GM23338 (cell line): ENCODE data around the gene WNT4. TPM values are rescaled to one million over a fixed set of nuclear protein-coding genes. Genes with fewer than 3 reads are reported as not detected.

Experiments
- ATAC-seq: fragments of 200-7000 bp; cut with Tn5 transposase; 3 replicates; pipeline ENCODE4 v1.9.1; 2020
- DNase-seq: peaks from one replicate; pipeline ENCODE4 v3.0.0-alpha.2; 2015; ENCODE audit warnings: low spot score
- H2AFZ ChIP-seq: fragments of 200-600 bp; sonication (generic); 2 replicates; pipeline ENCODE4 v1.8.0; 2016; ENCODE audit warnings: antibody characterized with exemption, mild to moderate bottlenecking, moderate library complexity
- H3F3A ChIP-seq: fragments of 200-600 bp; sonication (generic); replicated peaks from 2 replicates; pipeline ENCODE4 v1.8.0; 2017; ENCODE audit warnings: antibody characterized with exemption, mixed run types, low read depth
- H3K27ac ChIP-seq: fragments of 200-600 bp; sonication (generic); 2 replicates; pipeline ENCODE4 v1.6.1; 2016; ENCODE audit warnings: low read depth
- H3K27me3 ChIP-seq: fragments of 200-600 bp; sonication (generic); 2 replicates; pipeline ENCODE4 v1.8.0; 2016; ENCODE audit warnings: mild to moderate bottlenecking, mixed run types, moderate library complexity; ENCODE audit not compliant: insufficient read depth
- H3K36me3 ChIP-seq: fragments of 200-600 bp; sonication (generic); 2 replicates; pipeline ENCODE4 v1.8.0; 2016; ENCODE audit warnings: mild to moderate bottlenecking; ENCODE audit not compliant: insufficient read depth
- H3K4me1 ChIP-seq: fragments of 200-600 bp; sonication (generic); 2 replicates; pipeline ENCODE4 v1.8.0; 2016; ENCODE audit warnings: mild to moderate bottlenecking, moderate library complexity; ENCODE audit not compliant: insufficient read depth
- H3K4me2 ChIP-seq: fragments of 200-600 bp; sonication (generic); 2 replicates; pipeline ENCODE4 v1.7.1; 2017; ENCODE audit warnings: mixed run types
- H3K4me3 ChIP-seq: fragments of 200-600 bp; sonication (generic); 2 replicates; pipeline ENCODE4 v1.6.1; 2016; ENCODE audit warnings: mixed run types
- H3K79me2 ChIP-seq: fragments of 200-600 bp; sonication (generic); replicated peaks from 2 replicates; pipeline ENCODE4 v1.8.0; 2017; ENCODE audit warnings: mild to moderate bottlenecking; ENCODE audit not compliant: insufficient read depth
- H3K9me2 ChIP-seq: fragments of 200-600 bp; sonication (generic); 2 replicates; pipeline ENCODE4 v1.8.0; 2017; ENCODE audit not compliant: insufficient read depth
- H4K20me1 ChIP-seq: fragments of 200-600 bp; sonication (generic); replicated peaks from 2 replicates; pipeline ENCODE4 v1.8.0; 2017; ENCODE audit warnings: mild to moderate bottlenecking; ENCODE audit not compliant: insufficient read depth
- H3K27ac Mint-ChIP-seq: 2 replicates; pipeline ENCODE4 v1.8.0; 2020; ENCODE audit warnings: inconsistent platforms, mild to moderate bottlenecking, moderate library complexity, mixed read lengths
- H3K27me3 Mint-ChIP-seq: 3 replicates; pipeline ENCODE4 v1.8.0; 2022; ENCODE audit warnings: low read depth, mild to moderate bottlenecking, moderate library complexity, mixed read lengths, inconsistent platforms; ENCODE audit not compliant: insufficient read depth, poor library complexity
- H3K36me3 Mint-ChIP-seq: 3 replicates; pipeline ENCODE4 v1.8.0; 2021; ENCODE audit warnings: low read depth, mild to moderate bottlenecking, inconsistent platforms, moderate library complexity, mixed read lengths
- H3K4me1 Mint-ChIP-seq: 3 replicates; pipeline ENCODE4 v1.8.0; 2020; ENCODE audit warnings: mild to moderate bottlenecking, inconsistent platforms, mixed read lengths
- H3K4me3 Mint-ChIP-seq: 3 replicates; pipeline ENCODE4 v1.8.0; 2021; ENCODE audit warnings: moderate library complexity, mild to moderate bottlenecking, inconsistent platforms, mixed read lengths
- H3K9me3 Mint-ChIP-seq: 3 replicates; pipeline ENCODE4 v1.8.0; 2020; ENCODE audit warnings: moderate library complexity, mild to moderate bottlenecking, inconsistent platforms, mixed read lengths
- CREB1 ChIP-seq: fragments of 250-450 bp; sonication (Bioruptor Pico); IDR thresholded peaks from 2 replicates; pipeline ENCODE4 v1.5.0; 2020; ENCODE audit warnings: low read depth, mild to moderate bottlenecking, moderate library complexity
- JUNB ChIP-seq: IDR thresholded peaks from one replicate; pipeline ENCODE4 v1.6.1; 2016; ENCODE audit warnings: antibody characterized with exemption; ENCODE audit not compliant: unreplicated experiment
- POLR2AphosphoS5 ChIP-seq: IDR thresholded peaks from 2 replicates; pipeline ENCODE4 v1.6.1; 2016; ENCODE audit warnings: antibody characterized with exemption, low read depth
- STAT1 ChIP-seq: IDR thresholded peaks from one replicate; pipeline ENCODE4 v1.6.1; 2016; ENCODE audit warnings: antibody characterized with exemption; ENCODE audit not compliant: unreplicated experiment
- ZNF114 ChIP-seq: fragments of 250-450 bp; sonication (Bioruptor Pico); IDR thresholded peaks from 2 replicates; pipeline ENCODE4 v1.5.0; 2020; ENCODE audit warnings: mild to moderate bottlenecking, moderate library complexity
- polyA plus RNA-seq: library from polyadenylated mRNA; unstranded; fragments of >200 nt; fragmentation: Nextera tagmentation; extraction: Ambion mirVana; gene quantifications from 2 replicates; pipeline ENCODE4 v1.2.1, GENCODE V29; 2016
- total RNA-seq: library from RNA; depleted of rRNA; stranded (reverse); fragments of >200 nt; shearing (Covaris generic); gene quantifications from 2 replicates; pipeline ENCODE4 v1.2.3, GENCODE V29; 2014
- TF ChIP-seq, protein P1 (sequence below), 2 experiments: fragments of 200-600 bp in 1 of 2; sonication (generic) in 1 of 2; conservative IDR thresholded peaks; 2 replicates each; pipeline versions ENCODE4 v1.5.1 to v1.6.1; 2016 to 2017; ENCODE audit warnings: antibody characterized with exemption in 2 of 2, low read depth in 2 of 2, mild to moderate bottlenecking in 2 of 2, moderate library complexity in 1 of 2
- TF ChIP-seq, protein P2 (sequence below): fragments of 250-450 bp; sonication (Bioruptor Pico); IDR thresholded peaks from 2 replicates; pipeline ENCODE4 v1.5.0; 2020; ENCODE audit warnings: mild to moderate bottlenecking, moderate library complexity

The WNT4 gene
- total and polyA plus RNA-seq, 2 experiments from 2014 or later, result 0.59 to 0.79 TPM

DNA sequence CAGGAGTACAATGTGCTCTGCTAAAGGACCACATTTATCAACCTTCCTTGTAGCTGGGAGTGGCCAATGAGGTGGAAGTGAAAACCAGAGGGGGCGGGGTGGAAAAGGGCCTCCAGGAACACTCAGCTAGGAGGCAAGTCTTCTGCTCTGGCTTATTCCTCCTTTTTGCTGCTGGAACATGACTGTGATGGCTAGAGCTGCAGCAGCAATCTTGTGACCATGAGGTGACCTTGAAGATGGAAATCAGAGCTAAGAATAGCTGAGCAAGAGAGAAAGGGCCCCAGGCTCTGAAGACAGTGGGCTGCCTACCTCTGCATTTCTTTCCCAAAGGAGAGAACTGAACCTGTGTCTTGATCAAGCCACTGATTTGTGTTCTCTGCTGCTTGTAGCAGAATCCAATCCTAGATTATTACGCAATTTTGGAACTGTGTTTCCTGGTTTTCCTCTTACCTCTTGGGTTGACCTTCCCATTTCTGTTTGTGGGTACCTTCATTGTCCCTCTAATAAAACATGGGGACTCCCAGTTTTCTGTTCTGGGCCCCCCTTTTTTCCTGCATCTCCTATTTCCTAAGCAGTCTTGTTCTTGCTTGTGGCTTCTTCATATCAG, 36.4 kb upstream of the WNT4 start:
- Histone ChIP-seq H3K4me1 (no peaks in the 10 kb centered on the region), H4K20me1 (no peaks in the 10 kb centered on the region), H3K79me2 (no peaks in the 10 kb centered on the region), H3F3A (no peaks in the 10 kb centered on the region), H2AFZ (no peak overlapping the region), H3K4me2 (no peak overlapping the region), H3K4me3 (no peak overlapping the region), H3K27ac (no peak overlapping the region), H3K9me2 (no peaks in the 10 kb centered on the region), H3K36me3 (no peaks in the 10 kb centered on the region), H3K27me3 (no peaks in the 10 kb centered on the region)
- H3K27ac Mint-ChIP-seq, result no peak overlapping the region
- DNase-seq, result no peak
- H3K9me3 Mint-ChIP-seq, result peaks cover under 1% of the 10 kb centered on the region; the same call in 1 of the 3 replicates
- TF ChIP-seq JUNB (no peak), POLR2AphosphoS5 (no peak), ZNF114 (CRISPR knock-in tag) (no peak)
- TF ChIP-seq, protein P1, sequence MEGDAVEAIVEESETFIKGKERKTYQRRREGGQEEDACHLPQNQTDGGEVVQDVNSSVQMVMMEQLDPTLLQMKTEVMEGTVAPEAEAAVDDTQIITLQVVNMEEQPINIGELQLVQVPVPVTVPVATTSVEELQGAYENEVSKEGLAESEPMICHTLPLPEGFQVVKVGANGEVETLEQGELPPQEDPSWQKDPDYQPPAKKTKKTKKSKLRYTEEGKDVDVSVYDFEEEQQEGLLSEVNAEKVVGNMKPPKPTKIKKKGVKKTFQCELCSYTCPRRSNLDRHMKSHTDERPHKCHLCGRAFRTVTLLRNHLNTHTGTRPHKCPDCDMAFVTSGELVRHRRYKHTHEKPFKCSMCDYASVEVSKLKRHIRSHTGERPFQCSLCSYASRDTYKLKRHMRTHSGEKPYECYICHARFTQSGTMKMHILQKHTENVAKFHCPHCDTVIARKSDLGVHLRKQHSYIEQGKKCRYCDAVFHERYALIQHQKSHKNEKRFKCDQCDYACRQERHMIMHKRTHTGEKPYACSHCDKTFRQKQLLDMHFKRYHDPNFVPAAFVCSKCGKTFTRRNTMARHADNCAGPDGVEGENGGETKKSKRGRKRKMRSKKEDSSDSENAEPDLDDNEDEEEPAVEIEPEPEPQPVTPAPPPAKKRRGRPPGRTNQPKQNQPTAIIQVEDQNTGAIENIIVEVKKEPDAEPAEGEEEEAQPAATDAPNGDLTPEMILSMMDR (conservative IDR thresholded peaks at IDR 0.05; ENCODE audit: low read depth in 2 of 2), result no peak
- ATAC-seq, result no peak
- no peaks in the 10 kb centered on the region for H3K36me3 Mint-ChIP-seq
- peaks cover 3% of the 10 kb centered on the region for H3K27me3 Mint-ChIP-seq
- peaks cover 5% of the 10 kb centered on the region; the same call in 2 of the 3 replicates for H3K4me1 Mint-ChIP-seq
- no peak overlapping the region for H3K4me3 Mint-ChIP-seq

DNA sequence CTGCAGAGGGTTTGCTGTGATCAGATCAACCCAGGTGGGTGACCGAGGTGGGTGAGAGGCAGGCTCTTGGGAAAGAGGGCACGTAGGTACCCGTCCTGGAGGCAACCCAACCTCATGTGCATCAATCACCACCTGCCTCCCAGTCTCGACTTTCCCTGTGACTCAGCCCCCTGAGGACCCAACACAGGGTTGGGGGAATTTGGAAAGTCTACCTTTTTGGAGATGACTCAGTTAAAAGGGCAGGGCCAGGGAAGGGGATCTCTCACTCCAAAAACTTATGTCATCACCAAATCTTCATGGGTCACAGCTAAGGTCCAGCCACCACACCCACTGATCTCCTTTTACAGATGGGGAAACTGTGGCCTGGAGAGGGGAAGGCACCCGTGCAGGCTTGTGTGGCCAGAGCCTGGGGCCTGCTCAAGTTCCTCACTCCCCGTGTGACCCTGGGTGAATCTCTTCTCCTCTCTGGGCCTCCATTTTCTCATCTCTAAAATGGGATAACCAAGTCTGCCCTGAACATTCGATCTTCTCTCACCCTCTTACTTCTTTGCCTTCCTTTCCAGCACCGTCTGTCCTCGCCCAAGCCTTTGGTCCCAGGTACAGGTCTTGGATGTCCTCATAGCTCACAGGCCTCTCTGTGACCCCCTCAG, 34.6 kb upstream of the WNT4 start:
- ATAC-seq, result no peak
- H3K27ac Mint-ChIP-seq, result no peak overlapping the region
- no peak for DNase-seq
- H4K20me1 ChIP-seq, result no peaks in the 10 kb centered on the region
- peaks cover 6% of the 10 kb centered on the region for H3K27me3 Mint-ChIP-seq
- peaks cover 3% of the 10 kb centered on the region; the same call in 1 of the 3 replicates for H3K9me3 Mint-ChIP-seq
- H3K4me1 Mint-ChIP-seq, result peaks cover 5% of the 10 kb centered on the region; the same call in 1 of the 3 replicates
- no peak overlapping the region for H2AFZ ChIP-seq
- no peak overlapping the region for H3K4me2 ChIP-seq
- H3K36me3 ChIP-seq, result no peaks in the 10 kb centered on the region
- no peak overlapping the region for H3K4me3 Mint-ChIP-seq
- no peaks in the 10 kb centered on the region for H3K27me3 ChIP-seq
- H3K27ac ChIP-seq, result no peak overlapping the region
- no peaks in the 10 kb centered on the region for H3K9me2 ChIP-seq
- no peaks in the 10 kb centered on the region for H3F3A ChIP-seq
- H3K79me2 ChIP-seq, result no peaks in the 10 kb centered on the region
- no peak overlapping the region for H3K4me3 ChIP-seq
- no peaks in the 10 kb centered on the region for H3K4me1 ChIP-seq
- no peaks in the 10 kb centered on the region for H3K36me3 Mint-ChIP-seq
- TF ChIP-seq POLR2AphosphoS5, result no peak
- TF ChIP-seq, protein P2, sequence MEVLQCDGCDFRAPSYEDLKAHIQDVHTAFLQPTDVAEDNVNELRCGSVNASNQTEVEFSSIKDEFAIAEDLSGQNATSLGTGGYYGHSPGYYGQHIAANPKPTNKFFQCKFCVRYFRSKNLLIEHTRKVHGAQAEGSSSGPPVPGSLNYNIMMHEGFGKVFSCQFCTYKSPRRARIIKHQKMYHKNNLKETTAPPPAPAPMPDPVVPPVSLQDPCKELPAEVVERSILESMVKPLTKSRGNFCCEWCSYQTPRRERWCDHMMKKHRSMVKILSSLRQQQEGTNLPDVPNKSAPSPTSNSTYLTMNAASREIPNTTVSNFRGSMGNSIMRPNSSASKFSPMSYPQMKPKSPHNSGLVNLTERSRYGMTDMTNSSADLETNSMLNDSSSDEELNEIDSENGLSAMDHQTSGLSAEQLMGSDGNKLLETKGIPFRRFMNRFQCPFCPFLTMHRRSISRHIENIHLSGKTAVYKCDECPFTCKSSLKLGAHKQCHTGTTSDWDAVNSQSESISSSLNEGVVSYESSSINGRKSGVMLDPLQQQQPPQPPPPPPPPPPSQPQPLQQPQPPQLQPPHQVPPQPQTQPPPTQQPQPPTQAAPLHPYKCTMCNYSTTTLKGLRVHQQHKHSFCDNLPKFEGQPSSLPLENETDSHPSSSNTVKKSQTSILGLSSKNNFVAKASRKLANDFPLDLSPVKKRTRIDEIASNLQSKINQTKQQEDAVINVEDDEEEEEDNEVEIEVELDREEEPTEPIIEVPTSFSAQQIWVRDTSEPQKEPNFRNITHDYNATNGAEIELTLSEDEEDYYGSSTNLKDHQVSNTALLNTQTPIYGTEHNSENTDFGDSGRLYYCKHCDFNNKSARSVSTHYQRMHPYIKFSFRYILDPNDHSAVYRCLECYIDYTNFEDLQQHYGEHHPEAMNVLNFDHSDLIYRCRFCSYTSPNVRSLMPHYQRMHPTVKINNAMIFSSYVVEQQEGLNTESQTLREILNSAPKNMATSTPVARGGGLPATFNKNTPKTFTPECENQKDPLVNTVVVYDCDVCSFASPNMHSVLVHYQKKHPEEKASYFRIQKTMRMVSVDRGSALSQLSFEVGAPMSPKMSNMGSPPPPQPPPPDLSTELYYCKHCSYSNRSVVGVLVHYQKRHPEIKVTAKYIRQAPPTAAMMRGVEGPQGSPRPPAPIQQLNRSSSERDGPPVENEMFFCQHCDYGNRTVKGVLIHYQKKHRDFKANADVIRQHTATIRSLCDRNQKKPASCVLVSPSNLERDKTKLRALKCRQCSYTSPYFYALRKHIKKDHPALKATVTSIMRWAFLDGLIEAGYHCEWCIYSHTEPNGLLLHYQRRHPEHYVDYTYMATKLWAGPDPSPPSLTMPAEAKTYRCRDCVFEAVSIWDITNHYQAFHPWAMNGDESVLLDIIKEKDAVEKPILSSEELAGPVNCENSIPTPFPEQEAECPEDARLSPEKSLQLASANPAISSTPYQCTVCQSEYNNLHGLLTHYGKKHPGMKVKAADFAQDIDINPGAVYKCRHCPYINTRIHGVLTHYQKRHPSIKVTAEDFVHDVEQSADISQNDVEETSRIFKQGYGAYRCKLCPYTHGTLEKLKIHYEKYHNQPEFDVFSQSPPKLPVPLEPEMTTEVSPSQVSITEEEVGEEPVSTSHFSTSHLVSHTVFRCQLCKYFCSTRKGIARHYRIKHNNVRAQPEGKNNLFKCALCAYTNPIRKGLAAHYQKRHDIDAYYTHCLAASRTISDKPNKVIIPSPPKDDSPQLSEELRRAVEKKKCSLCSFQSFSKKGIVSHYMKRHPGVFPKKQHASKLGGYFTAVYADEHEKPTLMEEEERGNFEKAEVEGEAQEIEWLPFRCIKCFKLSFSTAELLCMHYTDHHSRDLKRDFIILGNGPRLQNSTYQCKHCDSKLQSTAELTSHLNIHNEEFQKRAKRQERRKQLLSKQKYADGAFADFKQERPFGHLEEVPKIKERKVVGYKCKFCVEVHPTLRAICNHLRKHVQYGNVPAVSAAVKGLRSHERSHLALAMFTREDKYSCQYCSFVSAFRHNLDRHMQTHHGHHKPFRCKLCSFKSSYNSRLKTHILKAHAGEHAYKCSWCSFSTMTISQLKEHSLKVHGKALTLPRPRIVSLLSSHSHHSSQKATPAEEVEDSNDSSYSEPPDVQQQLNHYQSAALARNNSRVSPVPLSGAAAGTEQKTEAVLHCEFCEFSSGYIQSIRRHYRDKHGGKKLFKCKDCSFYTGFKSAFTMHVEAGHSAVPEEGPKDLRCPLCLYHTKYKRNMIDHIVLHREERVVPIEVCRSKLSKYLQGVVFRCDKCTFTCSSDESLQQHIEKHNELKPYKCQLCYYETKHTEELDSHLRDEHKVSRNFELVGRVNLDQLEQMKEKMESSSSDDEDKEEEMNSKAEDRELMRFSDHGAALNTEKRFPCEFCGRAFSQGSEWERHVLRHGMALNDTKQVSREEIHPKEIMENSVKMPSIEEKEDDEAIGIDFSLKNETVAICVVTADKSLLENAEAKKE (CRISPR knock-in tag), result no peak
- no peak for TF ChIP-seq STAT1
- no peak for TF ChIP-seq CREB1
- TF ChIP-seq, protein P1 (conservative IDR thresholded peaks at IDR 0.05; ENCODE audit: low read depth in 2 of 2), result no peak
- TF ChIP-seq ZNF114 (CRISPR knock-in tag), result no peak
- no peak for TF ChIP-seq JUNB
